DMS114 treated with DMSO at 0.1 percent for 48 hours (cell line): ENCODE measurements around the gene DNAJB14.

Source experiments
- DNase-seq: peaks from one replicate; lab custom pipeline; 2025; ENCODE audit not compliant: unreplicated experiment; lab: John Stamatoyannopoulos, UW

DNAJB14 gene

GRCh38 chr4:99945718-99946355, 581 bp downstream of the DNAJB14 start:
- DNase-seq: no peak

- DNase-seq: no peak
Measured at GRCh38 chr4:99943904-99944437, 2.4 kb downstream of the DNAJB14 start.

GRCh38 chr4:99938243-99938753, 8.1 kb downstream of the DNAJB14 start:
- DNase-seq: no peak

- no peak for DNase-seq
Measured at GRCh38 chr4:99934891-99935290, 11.5 kb downstream of the DNAJB14 start.

- no peak for DNase-seq
Measured at GRCh38 chr4:99927566-99927965, 18.9 kb downstream of the DNAJB14 start.

- no peak for DNase-seq
Measured at GRCh38 chr4:99921174-99921573, 25.2 kb downstream of the DNAJB14 start.

- DNase-seq: no peak
Measured at GRCh38 chr4:99918656-99919055, 27.8 kb downstream of the DNAJB14 start.

GRCh38 chr4:99917575-99917974, 28.8 kb downstream of the DNAJB14 start:
- no peak for DNase-seq

- no peak for DNase-seq
Measured at GRCh38 chr4:99915449-99915848, 31.0 kb downstream of the DNAJB14 start.

GRCh38 chr4:99894998-99895397, 51.4 kb downstream of the DNAJB14 start:
- DNase-seq: no peak

GRCh38 chr4:99894161-99894997, 52.0 kb downstream of the DNAJB14 start, which contains the start of gene LAMTOR3:
Gene LAMTOR3 (minus strand): TSS chr4:99894427. CDS start chr4:99893963, 464 bp downstream.
- peak; percentile 74 for DNase-seq

- DNase-seq: no peak
Measured at GRCh38 chr4:99893839-99894160, 52.6 kb downstream of the DNAJB14 start.

GRCh38 chr4:99893029-99893428, 53.4 kb downstream of the DNAJB14 start:
- no peak for DNase-seq

GRCh38 chr4:99891351-99891750, 55.1 kb downstream of the DNAJB14 start:
- no peak for DNase-seq

GRCh38 chr4:99887837-99888236, 58.6 kb downstream of the DNAJB14 start:
- DNase-seq: no peak

GRCh38 chr4:99886146-99886545, 60.3 kb downstream of the DNAJB14 start:
- no peak for DNase-seq

- DNase-seq: no peak
Measured at GRCh38 chr4:99885687-99886086, 60.7 kb downstream of the DNAJB14 start.

- peak; percentile 4 for DNase-seq
Measured at GRCh38 chr4:99885063-99885664, 61.3 kb downstream of the DNAJB14 start.

GRCh38 chr4:99879458-99879857, 67.0 kb downstream of the DNAJB14 start:
- DNase-seq: no peak

GRCh38 chr4:99878604-99879003, 67.8 kb downstream of the DNAJB14 start:
- DNase-seq: no peak

- DNase-seq: no peak
Measured at GRCh38 chr4:99876946-99877345, 69.5 kb downstream of the DNAJB14 start.

- DNase-seq: no peak
Measured at GRCh38 chr4:99875071-99875470, 71.3 kb downstream of the DNAJB14 start.
